NCI-H226 (cell line): ENCODE data around the gene KCNH3.
"Not testable (repeated sequence)": the region's sequence is repeated elsewhere in the genome, so short reads cannot be mapped to it uniquely, and the experiment has no call there.

Experiments
- DNase-seq: peaks from one replicate; pipeline ENCODE4 v3.0.0-alpha.2; 2015

The KCNH3 gene, protein sequence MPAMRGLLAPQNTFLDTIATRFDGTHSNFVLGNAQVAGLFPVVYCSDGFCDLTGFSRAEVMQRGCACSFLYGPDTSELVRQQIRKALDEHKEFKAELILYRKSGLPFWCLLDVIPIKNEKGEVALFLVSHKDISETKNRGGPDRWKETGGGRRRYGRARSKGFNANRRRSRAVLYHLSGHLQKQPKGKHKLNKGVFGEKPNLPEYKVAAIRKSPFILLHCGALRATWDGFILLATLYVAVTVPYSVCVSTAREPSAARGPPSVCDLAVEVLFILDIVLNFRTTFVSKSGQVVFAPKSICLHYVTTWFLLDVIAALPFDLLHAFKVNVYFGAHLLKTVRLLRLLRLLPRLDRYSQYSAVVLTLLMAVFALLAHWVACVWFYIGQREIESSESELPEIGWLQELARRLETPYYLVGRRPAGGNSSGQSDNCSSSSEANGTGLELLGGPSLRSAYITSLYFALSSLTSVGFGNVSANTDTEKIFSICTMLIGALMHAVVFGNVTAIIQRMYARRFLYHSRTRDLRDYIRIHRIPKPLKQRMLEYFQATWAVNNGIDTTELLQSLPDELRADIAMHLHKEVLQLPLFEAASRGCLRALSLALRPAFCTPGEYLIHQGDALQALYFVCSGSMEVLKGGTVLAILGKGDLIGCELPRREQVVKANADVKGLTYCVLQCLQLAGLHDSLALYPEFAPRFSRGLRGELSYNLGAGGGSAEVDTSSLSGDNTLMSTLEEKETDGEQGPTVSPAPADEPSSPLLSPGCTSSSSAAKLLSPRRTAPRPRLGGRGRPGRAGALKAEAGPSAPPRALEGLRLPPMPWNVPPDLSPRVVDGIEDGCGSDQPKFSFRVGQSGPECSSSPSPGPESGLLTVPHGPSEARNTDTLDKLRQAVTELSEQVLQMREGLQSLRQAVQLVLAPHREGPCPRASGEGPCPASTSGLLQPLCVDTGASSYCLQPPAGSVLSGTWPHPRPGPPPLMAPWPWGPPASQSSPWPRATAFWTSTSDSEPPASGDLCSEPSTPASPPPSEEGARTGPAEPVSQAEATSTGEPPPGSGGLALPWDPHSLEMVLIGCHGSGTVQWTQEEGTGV

DNA sequence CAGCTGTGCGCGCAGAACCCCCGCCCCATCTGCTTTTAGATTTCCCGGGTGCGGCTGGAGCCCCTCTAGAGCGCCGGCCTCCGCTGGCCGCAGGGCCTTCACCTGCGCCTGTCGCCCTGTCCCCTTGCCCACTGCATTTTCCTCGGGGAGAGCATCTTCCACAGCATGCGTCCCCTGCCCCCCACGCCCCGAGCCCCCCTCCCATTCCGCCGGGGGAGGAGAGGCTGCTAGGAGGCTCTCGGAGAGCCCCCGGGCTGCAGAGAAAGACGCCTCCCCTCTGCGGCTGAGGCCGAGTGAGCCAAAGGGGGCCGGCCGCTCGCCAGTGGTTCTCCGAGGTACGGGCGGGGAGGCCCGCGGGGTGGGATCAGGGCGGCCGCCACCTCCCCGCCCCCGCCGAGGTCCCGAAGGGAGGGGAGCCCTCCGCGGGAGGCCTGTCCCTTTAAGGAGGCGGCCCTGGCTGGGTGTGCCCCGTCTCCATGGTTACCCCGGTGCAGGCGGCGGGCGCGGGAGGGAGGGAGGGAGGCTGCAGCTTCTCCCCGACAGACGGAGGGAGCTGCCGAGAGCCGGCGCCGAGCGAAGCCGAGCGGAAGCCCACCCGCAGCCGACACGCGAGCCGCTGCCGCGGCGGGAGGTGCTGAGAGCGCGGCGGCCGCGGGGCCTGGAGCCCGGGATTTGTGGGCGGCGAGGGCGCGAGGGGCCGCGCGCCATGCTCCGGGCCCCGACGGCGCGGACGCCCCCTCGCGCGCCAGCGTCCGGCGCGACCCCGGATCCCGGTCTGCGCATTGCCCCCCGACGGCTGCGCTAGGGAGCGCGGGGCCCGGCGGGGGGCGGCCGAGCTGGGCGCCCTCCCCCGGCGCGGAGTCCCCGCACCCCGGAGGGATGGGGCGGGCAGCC is at the start of gene KCNH3:
KCNH3 (plus strand) TSS at position 521 of the 894 bp plus-strand sequence. CDS start 387 bp downstream, outside the sequence.
- DNase-seq = peak; percentile 84

DNA sequence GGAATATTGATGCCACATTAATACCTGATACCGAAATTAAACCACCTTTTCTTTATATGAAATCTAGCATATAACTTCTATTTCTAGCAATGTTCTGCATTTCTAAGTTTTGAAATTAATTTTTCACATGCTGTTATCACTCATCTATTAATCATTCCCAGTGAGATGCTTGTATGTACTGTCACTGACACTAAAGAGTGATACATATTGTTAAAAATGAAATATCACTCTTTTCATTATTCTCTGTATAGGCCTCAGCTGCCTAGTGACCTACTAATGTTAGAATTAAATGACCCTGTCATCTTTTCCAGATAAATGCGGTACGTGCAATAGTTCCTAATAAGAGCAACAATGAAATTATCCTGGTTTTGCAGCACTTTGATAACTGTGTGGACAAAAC is 49.7 kb upstream of the KCNH3 start:
- no peak for DNase-seq

DNA sequence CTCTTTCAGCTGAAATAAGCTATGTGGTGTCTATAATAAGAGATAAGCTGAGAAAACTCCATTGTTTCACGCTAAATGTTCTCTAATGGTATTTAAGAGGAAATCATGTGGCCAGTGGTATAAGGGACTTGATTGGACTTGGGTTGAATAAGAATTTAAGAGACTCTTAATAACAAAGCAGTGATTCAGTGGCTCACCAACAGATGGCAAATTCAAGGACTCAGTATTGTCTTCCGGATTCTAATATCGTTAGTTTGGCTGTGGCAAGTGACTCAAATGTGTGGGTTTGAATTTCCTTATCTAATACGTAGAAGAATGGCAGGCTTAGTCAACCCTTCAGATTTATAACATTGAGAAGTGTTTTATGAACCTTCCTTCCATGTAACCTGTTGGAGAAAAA is 49.1 kb upstream of the KCNH3 start:
- peak; percentile 94 for DNase-seq

DNA sequence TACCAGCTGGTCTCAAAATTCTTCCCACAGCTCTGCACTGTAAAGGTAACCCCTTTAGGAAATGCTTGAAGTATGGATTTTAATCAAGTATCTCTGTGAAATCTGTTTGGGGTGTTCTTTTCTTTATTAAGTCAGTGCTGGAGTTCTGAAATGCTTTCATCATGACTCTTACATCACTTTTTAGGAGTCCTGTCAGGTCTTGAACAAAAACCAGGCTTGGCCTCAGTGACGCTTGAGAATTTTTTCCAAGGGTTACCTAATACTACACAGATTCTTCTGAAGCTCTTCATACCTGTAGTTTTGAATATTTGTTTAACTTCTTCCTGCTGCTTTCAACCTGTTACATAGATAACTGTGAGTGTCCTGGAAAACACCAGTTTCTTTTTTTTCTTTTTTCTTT is 47.0 kb upstream of the KCNH3 start:
- DNase-seq = peak; percentile 83

DNA sequence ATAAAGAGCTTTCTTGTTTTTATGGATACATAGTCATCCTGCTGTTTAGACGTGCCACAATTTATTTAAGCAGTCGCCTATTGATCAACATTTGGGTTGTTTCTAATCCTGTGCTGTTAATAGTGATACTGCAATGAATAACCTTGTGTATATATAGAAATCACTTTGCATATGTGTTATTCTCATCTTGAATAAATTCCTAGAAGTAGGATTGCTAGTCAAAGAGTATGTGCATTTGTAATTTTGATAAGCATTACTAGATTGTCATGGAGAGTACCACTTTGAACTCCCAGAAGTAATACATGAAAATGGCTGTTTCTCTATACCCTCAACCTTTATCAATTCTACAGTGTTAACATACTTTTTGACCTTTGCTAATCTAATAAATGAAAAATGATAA is 44.9 kb upstream of the KCNH3 start:
- no peak for DNase-seq

DNA sequence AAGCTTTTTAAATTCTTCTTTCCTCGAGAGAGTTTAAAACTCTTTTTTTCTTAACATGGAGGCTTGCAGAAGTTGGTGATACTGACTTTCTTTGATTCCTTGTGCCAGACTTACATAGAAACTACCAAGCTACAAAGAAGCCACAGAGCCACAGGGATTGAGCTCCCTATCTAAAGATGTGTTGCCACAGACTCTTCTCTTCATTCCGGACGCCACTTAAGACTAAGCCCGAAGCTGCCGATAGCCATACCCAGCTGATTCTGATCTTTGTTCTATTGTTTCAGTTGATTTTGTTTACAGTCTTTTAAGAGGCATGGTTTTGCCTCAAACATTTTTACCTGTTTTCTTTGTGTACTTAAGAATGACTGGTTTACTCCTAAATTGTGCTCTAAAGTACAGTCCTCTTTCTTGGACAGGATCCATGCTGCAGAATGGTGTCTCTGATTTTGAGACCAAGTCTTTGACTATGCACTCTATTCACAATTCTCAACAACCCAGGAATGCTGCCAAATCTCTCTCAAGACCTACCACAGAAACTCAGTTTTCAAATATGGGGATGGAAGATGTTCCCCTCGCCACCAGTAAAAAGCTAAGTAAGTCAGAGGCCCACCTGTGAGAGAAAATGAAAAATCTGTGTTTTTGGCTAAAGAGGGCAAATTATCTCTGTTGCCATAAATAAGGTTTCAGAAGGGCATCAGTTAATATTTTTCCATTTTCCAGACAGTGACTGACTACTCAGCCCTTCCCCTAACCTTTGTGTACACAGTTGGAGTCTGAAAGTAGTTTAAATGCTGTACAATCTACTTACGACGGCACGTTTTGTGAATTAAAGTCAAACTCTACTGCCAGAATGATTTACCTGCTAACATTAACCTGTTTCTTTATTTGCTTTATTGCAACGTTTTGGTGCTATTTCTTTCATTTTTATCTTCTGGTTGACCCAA is 42.1 kb upstream of the KCNH3 start:
- no peak for DNase-seq

DNA sequence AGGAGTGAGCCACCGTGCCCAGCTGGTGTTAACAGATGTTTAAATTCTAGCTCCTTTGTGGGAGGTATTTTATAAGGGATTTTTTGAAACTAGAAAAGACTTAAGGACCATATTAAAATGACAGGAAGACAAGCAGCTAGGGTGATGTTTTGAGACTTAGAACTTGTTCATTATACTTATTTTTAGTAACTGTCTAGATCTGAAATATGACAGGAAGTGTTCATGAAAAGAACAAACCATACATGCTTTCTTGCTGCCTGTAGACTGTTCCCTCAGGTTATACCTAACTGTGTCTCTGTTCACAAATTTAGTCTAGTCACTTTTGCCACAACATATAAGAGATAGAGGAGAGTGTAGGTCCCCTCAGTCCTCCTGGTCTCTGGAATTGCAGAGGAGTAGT is 36.9 kb upstream of the KCNH3 start:
- DNase-seq = no peak

DNA sequence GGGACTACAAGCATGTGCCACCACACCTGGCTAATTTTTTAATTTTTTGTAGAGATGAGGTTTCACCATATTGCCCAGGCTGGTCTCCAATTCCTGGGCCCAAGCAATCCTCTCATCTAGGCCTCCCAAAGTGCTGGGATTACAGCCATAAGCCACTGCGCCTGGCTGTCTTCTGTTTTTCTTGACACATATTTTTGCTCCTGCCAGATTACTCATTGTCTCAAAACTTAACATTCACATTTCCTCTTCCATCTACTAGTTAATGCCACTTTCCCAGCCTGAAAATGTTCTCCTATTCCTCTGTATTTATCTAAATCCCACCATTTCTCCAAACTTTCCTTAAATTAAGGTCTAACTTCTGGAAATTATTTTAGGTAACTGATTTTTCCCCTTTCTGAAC is 36.2 kb upstream of the KCNH3 start:
- DNase-seq = no peak

DNA sequence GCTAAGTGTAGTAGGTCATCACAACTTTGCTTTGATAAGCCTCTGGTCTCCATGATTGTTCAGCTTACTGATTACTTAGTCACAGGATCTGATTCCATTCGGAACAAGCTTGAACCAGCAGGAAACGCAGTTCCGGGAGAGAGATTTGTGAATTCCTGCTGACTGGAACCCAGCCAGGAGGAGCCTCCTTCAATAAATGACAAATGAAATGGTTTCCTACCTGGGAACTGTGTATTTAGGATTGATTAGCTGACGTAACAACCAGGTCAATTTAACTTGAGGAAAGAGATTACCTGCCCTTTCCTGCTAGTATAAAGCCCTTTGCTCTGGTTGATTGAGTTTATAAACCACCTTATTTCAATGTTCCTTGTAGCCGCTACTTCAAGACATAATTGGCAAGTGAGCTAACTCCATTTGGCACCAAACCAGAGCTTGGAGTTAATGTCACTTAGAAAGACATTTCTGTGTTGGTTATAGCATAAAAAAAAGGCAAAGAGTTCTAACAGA is 35.1 kb upstream of the KCNH3 start:
- DNase-seq = peak; percentile 94

DNA sequence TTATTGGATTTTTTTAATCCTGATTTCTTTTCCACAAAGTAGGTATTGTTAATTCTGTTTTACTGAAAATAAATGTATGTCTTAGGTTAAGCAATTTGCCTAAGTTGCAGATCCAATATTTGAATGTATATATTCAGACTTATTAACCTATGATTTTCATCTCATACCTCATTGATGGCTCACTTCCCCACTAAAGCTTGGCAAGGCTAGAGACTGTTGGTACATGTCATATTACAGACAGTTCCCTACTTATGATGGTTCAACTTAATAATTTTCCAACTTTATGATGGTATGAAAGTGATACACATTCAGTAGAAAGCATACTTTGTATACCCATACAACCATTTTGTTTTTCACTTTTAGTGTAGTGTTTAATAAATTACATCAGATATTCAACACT is 33.2 kb upstream of the KCNH3 start:
- peak; percentile 53 for DNase-seq

DNA sequence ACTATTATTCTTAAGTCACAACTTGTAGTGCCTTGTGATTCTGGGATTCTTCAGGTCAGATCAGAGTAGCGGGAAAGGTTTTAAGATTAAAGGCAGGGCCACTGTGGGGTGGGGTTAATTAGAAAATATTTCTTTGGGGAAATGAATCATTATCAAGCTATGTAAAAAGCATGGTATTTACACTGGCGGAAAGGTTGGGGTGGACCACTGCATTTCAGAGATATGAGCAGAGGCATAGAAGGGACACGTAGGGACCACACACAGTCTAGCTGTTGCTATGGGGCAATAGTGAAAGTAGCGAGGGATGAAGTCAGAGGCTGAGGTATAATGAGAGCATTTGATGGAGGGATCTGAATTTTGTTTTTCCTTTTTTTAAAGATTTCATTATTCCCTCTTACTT is 31.7 kb upstream of the KCNH3 start:
- peak; percentile 98 for DNase-seq

DNA sequence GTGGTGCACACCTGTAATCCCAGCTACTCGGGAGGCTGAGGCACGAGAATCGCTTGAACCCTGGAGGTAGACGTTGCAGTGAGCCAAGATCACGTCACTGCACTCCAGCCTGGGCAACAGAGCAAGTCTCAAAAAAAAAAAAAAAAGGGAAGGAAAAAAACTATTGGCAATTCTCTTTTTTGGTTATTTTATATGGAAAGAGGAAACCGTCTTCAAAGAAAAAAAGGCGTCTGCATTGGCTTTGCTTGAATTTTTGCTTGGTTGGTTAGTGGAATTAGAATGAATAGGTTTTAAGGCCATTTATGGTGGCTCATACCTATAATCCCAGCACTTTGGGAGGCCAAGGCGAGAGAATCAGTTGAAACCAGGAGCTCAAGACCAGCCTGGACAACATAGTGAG is 29.1 kb upstream of the KCNH3 start:
- DNase-seq = not testable (repeated sequence)

DNA sequence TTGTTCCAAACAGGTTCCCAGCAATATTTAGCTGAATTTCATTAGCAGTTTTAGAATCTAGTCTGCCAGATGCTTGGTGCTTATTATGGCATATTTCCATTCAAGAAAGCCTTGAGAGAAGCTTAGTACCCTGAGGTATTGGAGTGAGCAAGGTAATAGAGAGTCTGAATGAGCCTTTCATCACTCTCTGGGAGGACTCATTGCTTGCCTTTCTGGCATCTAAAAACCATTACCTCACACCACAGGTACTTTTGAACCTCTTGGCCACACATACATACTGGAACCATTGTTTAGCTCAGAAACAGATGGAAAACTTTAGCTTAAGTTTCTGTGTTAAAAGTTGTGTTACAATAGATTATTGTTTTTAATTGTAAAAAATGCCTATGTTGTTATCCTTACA is 27.4 kb upstream of the KCNH3 start:
- DNase-seq = peak; percentile 51

DNA sequence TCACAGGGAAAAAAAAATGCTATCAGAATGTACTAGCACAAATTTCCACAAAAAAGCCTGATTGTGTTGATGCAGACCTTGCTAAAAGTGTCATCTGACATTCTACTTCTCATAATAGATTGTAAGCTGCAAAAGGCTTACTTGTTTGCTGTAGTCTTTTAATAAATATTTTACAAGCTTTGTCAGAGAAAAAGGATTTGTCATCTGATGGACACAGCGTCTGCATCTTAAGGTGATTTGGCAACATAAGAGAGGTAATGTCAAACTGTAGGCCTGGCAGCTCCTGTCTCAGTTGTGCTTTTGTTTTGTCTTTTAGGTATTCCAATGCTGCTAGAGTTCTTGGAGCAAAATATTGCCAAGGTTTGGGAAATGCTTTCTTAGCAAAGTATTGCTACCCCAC is 26.3 kb upstream of the KCNH3 start:
- DNase-seq = no peak

DNA sequence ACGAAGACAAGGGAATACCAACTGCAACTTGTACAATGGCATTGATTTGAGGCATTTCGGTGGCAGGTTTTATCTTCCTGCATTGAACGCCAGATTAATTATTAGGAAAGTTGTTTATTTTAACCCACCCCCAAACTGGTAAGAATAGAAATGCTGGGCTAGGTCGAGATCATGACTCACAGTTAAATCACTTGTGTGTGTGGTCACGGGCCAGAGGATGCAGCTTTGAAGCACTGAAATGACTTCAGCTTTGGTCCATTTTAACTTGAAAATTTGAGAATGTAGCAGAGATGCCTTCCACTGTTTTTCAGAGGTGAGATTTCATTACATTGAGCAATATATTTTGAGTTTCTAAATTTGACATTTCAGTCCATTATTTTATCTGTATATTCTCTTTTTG is 23.6 kb upstream of the KCNH3 start:
- peak; percentile 69 for DNase-seq

DNA sequence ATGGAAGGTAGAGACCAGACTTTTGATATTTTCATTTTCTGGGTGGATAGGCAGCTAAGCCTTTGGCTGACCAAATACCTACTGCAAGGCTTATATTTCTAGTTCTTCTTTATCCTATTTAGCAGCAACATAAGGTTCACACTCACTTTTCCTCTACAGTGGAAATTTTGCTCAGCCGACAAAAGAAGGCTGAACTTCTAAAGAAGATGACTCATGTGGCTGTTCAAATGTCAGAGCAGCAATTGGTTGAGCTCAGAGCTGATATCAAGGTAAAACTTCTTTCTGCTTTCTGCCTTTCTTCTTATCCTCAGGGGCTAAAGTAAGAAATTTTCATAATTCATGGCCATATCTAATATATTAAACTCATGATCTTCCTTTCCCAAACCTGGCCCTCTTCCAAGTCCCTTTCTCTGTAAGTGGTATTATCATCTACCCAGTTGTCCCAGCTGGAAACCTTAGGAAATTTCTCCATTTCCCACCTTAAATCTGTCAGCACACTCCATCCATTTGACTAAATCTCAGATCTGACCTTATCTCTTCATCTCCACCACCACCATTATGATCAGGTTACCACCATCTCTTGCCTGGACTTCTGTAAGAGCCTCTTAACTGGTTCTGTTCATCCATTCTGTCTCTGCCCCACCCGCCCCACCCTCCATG is 19.8 kb upstream of the KCNH3 start:
- DNase-seq = peak; percentile 68

DNA sequence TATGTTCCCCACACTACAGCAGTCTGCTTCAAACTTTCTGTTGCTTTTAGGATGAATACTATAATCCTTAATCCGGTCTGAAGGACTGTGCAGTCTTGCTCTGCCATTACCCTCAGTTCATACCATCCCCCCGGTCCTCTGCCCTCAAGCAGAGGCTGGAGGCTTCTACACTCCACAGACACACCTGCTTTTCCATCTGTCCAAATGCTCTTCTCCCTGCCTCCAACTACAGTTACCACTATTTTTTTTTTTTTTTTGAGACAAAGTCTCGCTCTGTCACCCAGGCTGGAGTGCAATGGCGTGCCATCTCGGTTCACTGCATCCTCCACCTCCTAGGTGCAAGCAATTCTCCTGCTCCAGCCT is 19.3 kb upstream of the KCNH3 start:
- no peak for DNase-seq

DNA sequence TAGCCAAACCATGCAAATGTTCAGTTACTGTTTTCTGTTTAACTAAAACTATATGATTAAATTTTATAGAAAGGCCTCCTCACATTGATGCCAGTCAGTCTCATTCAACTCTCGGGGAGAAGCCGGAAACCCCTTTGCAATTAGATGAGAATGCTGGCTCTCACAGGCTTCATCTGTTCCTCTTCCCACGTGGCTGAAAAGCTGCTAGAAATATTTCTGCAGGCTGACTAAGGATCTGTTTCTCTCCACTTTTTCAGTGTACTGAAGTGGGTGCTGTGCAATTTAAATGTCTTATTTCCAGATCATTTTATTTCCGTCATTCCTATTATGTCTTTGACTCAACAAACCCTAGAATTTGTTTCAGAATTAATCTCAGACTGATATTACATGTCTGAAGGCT is 17.4 kb upstream of the KCNH3 start:
- no peak for DNase-seq

DNA sequence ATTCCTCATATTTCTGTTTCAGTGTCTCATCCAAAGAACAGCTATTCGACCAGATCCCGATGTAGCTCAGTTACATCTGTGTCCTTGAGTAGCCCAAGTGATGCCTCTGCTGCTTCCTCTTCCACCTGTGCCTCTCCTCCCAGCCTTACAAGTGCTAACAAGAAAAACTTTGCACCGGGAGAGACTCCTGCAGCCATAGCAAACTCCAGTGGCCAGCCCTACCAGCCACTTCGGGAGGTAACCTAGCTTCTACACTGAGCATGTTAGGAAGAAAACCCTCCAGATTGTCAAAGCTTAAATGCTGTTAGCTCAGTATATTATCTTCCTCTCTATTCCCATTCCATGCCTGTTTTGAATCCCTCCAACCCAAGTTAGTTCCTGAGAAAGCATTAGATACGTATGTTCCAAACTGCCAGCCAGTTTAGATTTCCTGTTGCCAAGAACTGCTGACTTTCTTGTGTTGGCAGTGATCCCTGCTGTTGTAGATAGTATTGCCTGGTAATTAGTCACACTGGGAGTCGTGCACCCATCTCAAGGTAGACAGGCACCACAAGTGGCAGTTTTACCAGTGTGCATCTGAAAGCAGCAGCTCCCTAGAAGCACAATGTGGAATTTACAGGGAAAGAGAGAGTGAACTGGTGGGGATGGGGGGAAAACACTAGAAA is 14.0 kb upstream of the KCNH3 start:
- DNase-seq = peak; percentile 12

DNA sequence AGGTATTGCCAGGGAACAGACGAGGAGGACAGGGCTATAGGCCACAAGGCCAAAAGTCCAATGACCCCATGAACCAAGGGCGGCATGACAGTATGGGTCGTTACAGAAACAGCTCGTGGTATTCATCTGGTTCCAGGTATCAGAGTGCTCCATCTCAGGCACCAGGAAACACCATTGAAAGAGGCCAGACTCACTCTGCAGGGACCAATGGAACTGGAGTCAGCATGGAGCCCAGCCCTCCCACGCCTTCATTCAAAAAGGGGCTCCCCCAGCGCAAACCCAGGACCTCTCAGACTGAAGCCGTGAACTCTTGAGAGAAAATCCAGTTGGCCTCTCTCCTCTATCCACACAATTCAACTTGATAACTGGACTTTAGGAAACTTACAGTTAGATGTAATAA is 12.9 kb upstream of the KCNH3 start:
- no peak for DNase-seq
